A673 (cell line): Measurements from ENCODE around the gene GLDN. TPM values are rescaled to one million over a fixed set of nuclear protein-coding genes. Genes with fewer than 3 reads are reported as not detected.

Experiments used
- BruUV-seq: library from RNA; stranded (reverse); fragments of 400-500 nt; replicated peaks from 2 replicates; lab custom pipeline; 2021; lab: Mats Ljungman, UMichigan
- CTCF ChIA-PET: fragments of 300-600 bp; sonication (Branson Sonifier 250); formaldehyde crosslinking; loops from one replicate; lab custom pipeline; 2022; ENCODE audit warnings: antibody characterized with exemption; lab: Charles Lee
- POLR2A ChIA-PET: fragments of 300-600 bp; sonication (Branson Sonifier 250); formaldehyde crosslinking; loops from one replicate; lab custom pipeline; 2022; ENCODE audit warnings: antibody characterized with exemption; ENCODE audit not compliant: low non-redundant PET; lab: Charles Lee
- DNase-seq: peaks from one replicate; pipeline ENCODE4 v3.0.0-alpha.2; 2015; ENCODE audit warnings: low spot score
- H3K27ac ChIP-seq: fragments of 200-600 bp; sonication (generic); 2 replicates; pipeline ENCODE4 v1.5.1; 2016; ENCODE audit warnings: mixed run types, low read depth, mild to moderate bottlenecking, mixed read lengths, antibody characterized with exemption, low read length; ENCODE audit not compliant: poor library complexity, severe bottlenecking
- H3K27me3 ChIP-seq: fragments of 200-600 bp; sonication (generic); replicated peaks from 2 replicates; pipeline ENCODE4 v1.6.1; 2017; ENCODE audit warnings: mixed run types, low read depth, mild to moderate bottlenecking, mixed read lengths, antibody characterized with exemption, low read length; ENCODE audit not compliant: insufficient read depth, poor library complexity
- H3K36me3 ChIP-seq: fragments of 200-600 bp; sonication (generic); 2 replicates; pipeline ENCODE4 v1.6.1; 2016; ENCODE audit warnings: mixed run types, mild to moderate bottlenecking, mixed read lengths, antibody characterized with exemption, low read length; ENCODE audit not compliant: insufficient read depth, poor library complexity, severe bottlenecking
- H3K4me1 ChIP-seq: fragments of 200-600 bp; sonication (generic); 2 replicates; pipeline ENCODE4 v1.6.1; 2017; ENCODE audit warnings: mixed run types, mild to moderate bottlenecking, mixed read lengths, antibody characterized with exemption, low read length; ENCODE audit not compliant: insufficient read depth, poor library complexity, severe bottlenecking
- H3K4me3 ChIP-seq: fragments of 200-600 bp; sonication (generic); 2 replicates; pipeline ENCODE4 v1.5.1; 2016; ENCODE audit warnings: low read depth, mixed run types, mild to moderate bottlenecking, mixed read lengths, low read length; ENCODE audit not compliant: poor library complexity, severe bottlenecking
- H3K9me3 ChIP-seq: fragments of 200-600 bp; sonication (generic); 2 replicates; pipeline ENCODE4 v1.6.1; 2016; ENCODE audit warnings: mixed run types, low read depth, mild to moderate bottlenecking, mixed read lengths, antibody characterized with exemption, low read length; ENCODE audit not compliant: poor library complexity, severe bottlenecking
- CTCF ChIP-seq: fragments of 300-800, 200-600 bp; sonication (generic); conservative IDR thresholded peaks from 2 replicates; pipeline ENCODE4 v1.5.1; 2017; ENCODE audit warnings: low read depth, mild to moderate bottlenecking, antibody characterized with exemption, low read length, moderate library complexity, mixed read lengths
- EZH2 ChIP-seq: fragments of 200-600 bp; sonication (generic); IDR thresholded peaks from 2 replicates; pipeline ENCODE4 v1.6.1; 2017; ENCODE audit warnings: borderline replicate concordance, low read depth, mild to moderate bottlenecking, mixed read lengths, antibody characterized with exemption, low read length; ENCODE audit not compliant: poor library complexity, severe bottlenecking
- intact Hi-C: fragments of 100-400 bp; cut with micrococcal nuclease; formaldehyde crosslinking; loops from one replicate; pipeline ENCODE4 v1.10.0; 2022; ENCODE audit not compliant: unreplicated experiment
- total RNA-seq: library from RNA; stranded (reverse); gene quantifications from 2 replicates; pipeline ENCODE4 v1.2.3, GENCODE V29; 2021

The GLDN gene
- total RNA-seq, 1 experiment from 2014 or later: not detected

GRCh38 chr15:51378406-51378805 is 37.0 kb downstream of the GLDN start:
- no peak for DNase-seq
- H3K27ac ChIP-seq: no peak overlapping the region
- H3K4me1 ChIP-seq: no peaks in the 10 kb centered on the region
- no peak overlapping the region for H3K4me3 ChIP-seq
- H3K9me3 ChIP-seq: no peaks in the 10 kb centered on the region
- intact Hi-C loops: no loop called here
- no TSS peak for BruUV-seq
- no peaks in the 10 kb centered on the region for H3K36me3 ChIP-seq
- no peak for TF ChIP-seq EZH2
- TF ChIP-seq CTCF: no peak
- ChIA-PET POLR2A (no interaction called here), CTCF (no interaction called here)
- H3K27me3 ChIP-seq: no peaks in the 10 kb centered on the region

GRCh38 chr15:51379390-51379789 is 37.9 kb downstream of the GLDN start:
- ChIA-PET POLR2A (no interaction called here), CTCF (no interaction called here)
- no peaks in the 10 kb centered on the region for H3K4me1 ChIP-seq
- no peak for DNase-seq
- TF ChIP-seq EZH2 (no peak), CTCF (no peak)
- no peaks in the 10 kb centered on the region for H3K36me3 ChIP-seq
- H3K27me3 ChIP-seq: no peaks in the 10 kb centered on the region
- no TSS peak for BruUV-seq
- no peak overlapping the region for H3K4me3 ChIP-seq
- H3K9me3 ChIP-seq: no peaks in the 10 kb centered on the region
- intact Hi-C loops: no loop called here
- no peak overlapping the region for H3K27ac ChIP-seq

GRCh38 chr15:51380999-51381806 is 39.7 kb downstream of the GLDN start:
- DNase-seq: peak; percentile 62
- BruUV-seq: no TSS peak
- intact Hi-C loops: loop anchor here (1.0 to 5.0 kb wide), 3 partner anchors 100 to 217 kb away; no protein-coding TSS in a partner anchor

More at GRCh38 chr15:51380999-51381806, 39.7 kb downstream of the GLDN start:
- ChIA-PET CTCF (interaction anchor here (0.7 to 1.9 kb wide), 6 partner anchors 82 to 218 kb away, joined by 3 to 8 read pairs (median 3); no protein-coding TSS in a partner anchor), POLR2A (no interaction called here)
- TF ChIP-seq EZH2 (no peak), CTCF (peak; percentile 77)
- Histone ChIP-seq H3K36me3 (no peaks in the 10 kb centered on the region), H3K4me1 (no peaks in the 10 kb centered on the region), H3K27me3 (no peaks in the 10 kb centered on the region), H3K27ac (no peak overlapping the region), H3K4me3 (no peak overlapping the region), H3K9me3 (no peaks in the 10 kb centered on the region)
